GM12878 (cell line): ENCODE data around the gene SLC6A8. TPM values are rescaled to one million over a fixed set of nuclear protein-coding genes. Genes with fewer than 3 reads are reported as not detected.
"Not testable (repeated sequence)": the region's sequence is repeated elsewhere in the genome, so short reads cannot be mapped to it uniquely, and the experiment has no call there.

ENCODE experiments used
- ATAC-seq: fragments of 200-7000 bp; cut with Tn5 transposase; 3 replicates; pipeline ENCODE4 v1.9.1; 2020; ENCODE audit warnings: mild to moderate bottlenecking, moderate library complexity
- BruUV-seq: library from RNA; stranded (reverse); fragments of 400-500 nt; replicated peaks from 2 replicates; lab custom pipeline; 2021; lab: Mats Ljungman, UMichigan
- CTCF ChIA-PET: fragments of 300-600 bp; sonication (Branson Sonifier 250); formaldehyde crosslinking; extraction: SDS; loops from one replicate; lab custom pipeline; 2021; ENCODE audit warnings: inconsistent platforms; lab: Yijun Ruan, JAX
- POLR2A ChIA-PET: fragments of 350-600 bp; formaldehyde crosslinking; extraction: SDS; loops from one replicate; lab custom pipeline; 2021; ENCODE audit warnings: inconsistent platforms; lab: Charles Lee
- RAD21 ChIA-PET: fragments of 300-600 bp; sonication (Branson Sonifier 250); formaldehyde crosslinking; loops from one replicate; lab custom pipeline; 2023; ENCODE audit warnings: antibody characterized with exemption; ENCODE audit not compliant: unreplicated experiment; lab: Charles Lee
- SMC1A ChIA-PET: fragments of 300-600 bp; sonication (Branson Sonifier 250); formaldehyde crosslinking; loops from one replicate; lab custom pipeline; 2023; ENCODE audit not compliant: unreplicated experiment, uncharacterized antibody; lab: Charles Lee
- DNase-seq: peaks from one replicate; pipeline ENCODE4 v3.0.0-alpha.2; 2011; ENCODE audit warnings: low read depth, low spot score
- FAIRE-seq: peaks from 3 replicates; lab custom pipeline; 2011; peaks lifted over from hg19 to GRCh38; lab: Jason Lieb, UNC
- H2AFZ ChIP-seq: 2 replicates; pipeline ENCODE4 v1.6.0; 2011; ENCODE audit warnings: low read depth, low read length, control low read depth; ENCODE audit not compliant: control insufficient read depth
- H3K27ac ChIP-seq: 2 replicates; pipeline ENCODE4 v1.5.1; 2011; ENCODE audit warnings: control low read depth; ENCODE audit not compliant: control insufficient read depth, insufficient read depth
- H3K27me3 ChIP-seq, 2 experiments: replicated peaks in 1 of 2; 2 replicates each; pipeline versions ENCODE4 v1.6.0 to v1.6.1; 2011; ENCODE audit warnings: low read length in 1 of 2; ENCODE audit not compliant: control insufficient read depth in 2 of 2, insufficient read depth in 2 of 2
- H3K36me3 ChIP-seq, 2 experiments: 2 replicates each; pipeline ENCODE4 v1.5.1; 2011; ENCODE audit warnings: low read length in 1 of 2; ENCODE audit not compliant: control insufficient read depth in 2 of 2, insufficient read depth in 2 of 2
- H3K4me1 ChIP-seq: 2 replicates; pipeline ENCODE4 v1.6.1; 2011; ENCODE audit warnings: mild to moderate bottlenecking, low read length, moderate library complexity, mixed read lengths; ENCODE audit not compliant: control insufficient read depth, insufficient read depth
- H3K4me2 ChIP-seq: 2 replicates; pipeline ENCODE4 v1.6.0; 2011; ENCODE audit warnings: control low read depth; ENCODE audit not compliant: control insufficient read depth, insufficient read depth
- H3K4me3 ChIP-seq: fragments of 200-600 bp; sonication (generic); 2 replicates; pipeline ENCODE4 v1.5.1; 2016
- H3K79me2 ChIP-seq: 2 replicates; pipeline ENCODE4 v1.6.0; 2011; ENCODE audit warnings: low read length; ENCODE audit not compliant: control insufficient read depth, insufficient read depth
- H3K9ac ChIP-seq: 2 replicates; pipeline ENCODE4 v1.8.0; 2011; ENCODE audit warnings: low read length, control low read depth, mixed read lengths; ENCODE audit not compliant: control insufficient read depth, insufficient read depth
- H3K9me3 ChIP-seq: replicated peaks from 3 replicates; pipeline ENCODE4 v1.5.1; 2011; ENCODE audit warnings: mild to moderate bottlenecking, low read length; ENCODE audit not compliant: control insufficient read depth, insufficient read depth
- H4K20me1 ChIP-seq: 2 replicates; pipeline ENCODE4 v1.6.0; 2011; ENCODE audit not compliant: control insufficient read depth, insufficient read depth
- BHLHE40 ChIP-seq, 2 experiments: fragments of 450-650 bp in 1 of 2; IDR thresholded peaks; 2 replicates each; pipeline ENCODE4 v1.6.1; 2011 to 2017; ENCODE audit warnings: low read depth in 2 of 2, borderline replicate concordance in 1 of 2, improper control_type of control experiment in 1 of 2, low read length in 1 of 2, mild to moderate bottlenecking in 1 of 2
- CTCF ChIP-seq, 3 experiments: IDR thresholded peaks in 2 of 3; conservative IDR thresholded peaks in 1 of 3; 2 replicates each; pipeline ENCODE4 v1.5.1; 2011; ENCODE audit warnings: low read depth in 3 of 3, low read length in 3 of 3, mild to moderate bottlenecking in 3 of 3, control low read depth in 2 of 3, moderate library complexity in 2 of 3, inconsistent platforms in 1 of 3, mixed read lengths in 1 of 3; ENCODE audit not compliant: control insufficient read depth in 2 of 3, insufficient read depth in 1 of 3; ENCODE audit errors: extremely low read depth in 1 of 3
- PAX8 ChIP-seq: fragments of 450-650 bp; IDR thresholded peaks from 2 replicates; pipeline ENCODE4 v1.6.1; 2017; ENCODE audit warnings: mild to moderate bottlenecking, moderate library complexity
- WGBS: methylation state at CpG from one replicate; pipeline ENCODE4 v1.1.6; 2016; ENCODE audit warnings: low lambda C conversion rate; ENCODE audit not compliant: insufficient replicate concordance, insufficient coverage; ENCODE audit errors: missing lambda C conversion rate; 5-methylcytosine and 5-hydroxymethylcytosine counted together
- in situ Hi-C: fragments of 300-500 bp; cut with MboI; formaldehyde crosslinking; loops from 9 replicates; pipeline ENCODE4 v1.14.3; 2018; ENCODE audit warnings: mixed read lengths
- intact Hi-C: fragments of 100-400 bp; cut with micrococcal nuclease; formaldehyde crosslinking; loops from one replicate; pipeline ENCODE4 v1.14.2; 2022; ENCODE audit not compliant: unreplicated experiment
- polyA plus RNA-seq, 11 experiments: library from polyadenylated mRNA; depleted of rRNA in 4 of 11; unstranded in 6 of 11; stranded (reverse) in 5 of 11; fragments of >200 nt; fragmentation: Nextera tagmentation in 4 of 11; fragmentation: Illumina TruSeq in 1 of 11; extraction: Ambion mirVana in 4 of 11; extraction: Trizol in 1 of 11; gene quantifications; 1 replicate in 1 of 11; 2 replicates in 10 of 11; pipeline versions ENCODE4 v1.2.1 to v1.2.3, GENCODE V29; 2011 to 2016; ENCODE audit warnings: inconsistent platforms in 2 of 11, missing spikeins in 2 of 11, low read depth in 1 of 11
- small RNA-seq: library from RNA; depleted of rRNA; stranded (forward); fragments of <200 nt; gene quantifications from one replicate; pipeline ENCODE3, GENCODE V24; 2014
- total RNA-seq, 4 experiments: library from RNA; depleted of rRNA in 3 of 4; stranded (reverse); fragments of >200 nt in 3 of 4; fragmentation: Illumina TruSeq in 1 of 4; extraction: Trizol in 1 of 4; gene quantifications; 2 replicates each; pipeline versions ENCODE4 v1.2.1 to v1.2.3, GENCODE V29; 2013 to 2021

Gene SLC6A8
- total and polyA plus RNA-seq, 10 of the 15 experiments (the other 5 are each of a cell fraction or from before 2014, with no cell fraction given) = 0.01 to 0.72 (median 0.17) TPM; not detected in 6

- Histone ChIP-seq H3K9me3 (no peaks in the 10 kb centered on the region; the same call in 2 of the 3 replicates), H3K4me1 (no peaks in the 10 kb centered on the region), H2AFZ (no peak overlapping the region), H3K9ac (no peak overlapping the region), H3K27me3 (no peaks in the 10 kb centered on the region; a peak in 1 of 4 replicates), H3K79me2 (no peaks in the 10 kb centered on the region), H4K20me1 (no peaks in the 10 kb centered on the region), H3K4me2 (no peak overlapping the region), H3K36me3 (no peaks in the 10 kb centered on the region), H3K27ac (no peak overlapping the region), H3K4me3 (no peak overlapping the region)
- 42% methylated on average over 38 of the region's 38 CpGs for WGBS
- RAD21 ChIA-PET = no interaction called here
- POLR2A ChIA-PET = no interaction called here
- no peak for TF ChIP-seq PAX8
- TF ChIP-seq CTCF (IDR thresholded peaks at IDR 0.05 in 2 of 3, conservative IDR thresholded peaks at IDR 0.05 in 1 of 3; ENCODE audit: control insufficient read depth in 2 of 3, extremely low read depth in 1 of 3, insufficient read depth in 1 of 3, low read depth in 3 of 3, low read length in 3 of 3) = peak in 2 of 3 experiments; percentile 14 to 38; a peak in 1 of 6 replicates
- in situ Hi-C loops (no loop called here), intact Hi-C loops (no loop called here)
- ATAC-seq = no peak
- FAIRE-seq = no peak
- CTCF ChIA-PET = no interaction called here
- BruUV-seq = no TSS peak
- no peak for DNase-seq
- SMC1A ChIA-PET = no interaction called here
Observed at GRCh38 chrX:153744210-153745066, 56.7 kb downstream of the SLC6A8 start.

DNA sequence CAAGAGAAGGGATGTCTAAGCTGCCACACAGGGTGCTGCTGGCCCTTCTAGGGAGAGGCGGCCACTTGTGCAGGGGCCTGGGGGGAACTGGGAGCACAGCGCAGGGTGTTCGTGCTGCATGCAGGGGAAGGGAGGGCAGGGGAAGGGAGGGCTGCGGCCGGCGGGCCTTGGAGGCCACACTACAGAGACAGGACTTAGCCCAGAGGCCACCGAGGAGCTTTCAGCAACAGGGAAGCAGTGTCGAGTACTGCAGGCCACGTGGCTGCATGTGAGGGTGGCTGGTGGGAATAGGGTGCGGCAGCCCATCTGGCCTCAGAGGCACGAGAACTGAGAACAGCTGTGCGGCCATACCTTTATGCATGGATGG, 57.3 kb downstream of the SLC6A8 start:
- CTCF ChIA-PET, H3K79me2 ChIP-seq, in situ Hi-C loops, POLR2A ChIA-PET, H3K4me1 ChIP-seq, H3K36me3 ChIP-seq, H3K27me3 ChIP-seq, H3K4me3 ChIP-seq, BruUV-seq, H2AFZ ChIP-seq, H3K4me2 ChIP-seq, RAD21 ChIA-PET, H3K9me3 ChIP-seq, ATAC-seq, SMC1A ChIA-PET, H4K20me1 ChIP-seq, FAIRE-seq, DNase-seq, H3K9ac ChIP-seq, intact Hi-C loops, H3K27ac ChIP-seq: not testable (repeated sequence)
- peak in 1 of 2 experiments; percentile 46; a peak in 1 of 4 replicates for TF ChIP-seq BHLHE40 (IDR thresholded peaks at IDR 0.05; ENCODE audit: borderline replicate concordance in 1 of 2, low read depth in 2 of 2, low read length in 1 of 2)
- WGBS = 44% methylated on average over 9 of the region's 12 CpGs

Small RNA genes within 50 kb of the gene (small RNA-seq; reads per million reads assigned to genes)
- not detected for gene RN7SL687P

Other genes with a start within 250 kb of the SLC6A8 start
Only the 7 nearest of the 18 such genes appear.
- 32.4 and 36.2 TPM in 2 replicates for gene CCNQ, start 88.8 kb upstream of the SLC6A8 start, total RNA-seq (2014; rRNA removed)
- gene CCNQ, start 88.8 kb upstream of the SLC6A8 start, total RNA-seq (2014; rRNA removed; fragmentation: Illumina TruSeq; extraction: Trizol) = 12.7 and 14.4 TPM in 2 replicates
- 20.5 and 24.8 TPM in 2 replicates for gene CCNQ, start 88.8 kb upstream of the SLC6A8 start, total RNA-seq (2021)
- 8.4 and 11.9 TPM in 2 replicates for gene CCNQ, start 88.8 kb upstream of the SLC6A8 start, polyA plus RNA-seq (2011; rRNA removed)
- gene CCNQ, start 88.8 kb upstream of the SLC6A8 start, polyA plus RNA-seq (2014; fragmentation: Illumina TruSeq; extraction: Trizol) = 13.4 and 15.9 TPM in 2 replicates
- gene CCNQ, start 88.8 kb upstream of the SLC6A8 start, polyA plus RNA-seq (2014; fragmentation: Nextera tagmentation; extraction: Ambion mirVana) = 1 to 10 TPM in 1 of 2 experiments, under 1 TPM in 1; 0.45 to 2.8 TPM
- 35.7 and 39.8 TPM in 2 replicates for gene CCNQ, start 88.8 kb upstream of the SLC6A8 start, polyA plus RNA-seq (2014; rRNA removed)
- 10 to 100 TPM; 27.4 to 29.0 TPM for gene CCNQ, start 88.8 kb upstream of the SLC6A8 start, polyA plus RNA-seq (2016; fragmentation: Nextera tagmentation; extraction: Ambion mirVana)
- gene DUSP9, start 40.7 kb upstream of the SLC6A8 start, total RNA-seq (2014; rRNA removed) = not detected in 2 replicates
- gene DUSP9, start 40.7 kb upstream of the SLC6A8 start, total RNA-seq (2014; rRNA removed; fragmentation: Illumina TruSeq; extraction: Trizol) = not detected in 2 replicates
- gene DUSP9, start 40.7 kb upstream of the SLC6A8 start, total RNA-seq (2021) = 0.08 and 0.10 TPM in 2 replicates
- gene DUSP9, start 40.7 kb upstream of the SLC6A8 start, polyA plus RNA-seq (2011; rRNA removed) = not detected in 2 replicates
- not detected in 2 replicates for gene DUSP9, start 40.7 kb upstream of the SLC6A8 start, polyA plus RNA-seq (2014; fragmentation: Illumina TruSeq; extraction: Trizol)
- not detected for gene DUSP9, start 40.7 kb upstream of the SLC6A8 start, polyA plus RNA-seq (2014; fragmentation: Nextera tagmentation; extraction: Ambion mirVana)
- not detected in 2 replicates for gene DUSP9, start 40.7 kb upstream of the SLC6A8 start, polyA plus RNA-seq (2014; rRNA removed)
- not detected for gene DUSP9, start 40.7 kb upstream of the SLC6A8 start, polyA plus RNA-seq (2016; fragmentation: Nextera tagmentation; extraction: Ambion mirVana)
- not detected in 2 replicates for gene PNCK, start 14.1 kb upstream of the SLC6A8 start, total RNA-seq (2014; rRNA removed)
- gene PNCK, start 14.1 kb upstream of the SLC6A8 start, total RNA-seq (2014; rRNA removed; fragmentation: Illumina TruSeq; extraction: Trizol) = not detected in 2 replicates
- gene PNCK, start 14.1 kb upstream of the SLC6A8 start, total RNA-seq (2021) = 0.21 TPM in 1 of 2 replicates, not detected in the other
- 0.40 and 0.67 TPM in 2 replicates for gene PNCK, start 14.1 kb upstream of the SLC6A8 start, polyA plus RNA-seq (2011; rRNA removed)
- gene PNCK, start 14.1 kb upstream of the SLC6A8 start, polyA plus RNA-seq (2014; fragmentation: Illumina TruSeq; extraction: Trizol) = 0.54 TPM in 1 of 2 replicates, not detected in the other
- gene PNCK, start 14.1 kb upstream of the SLC6A8 start, polyA plus RNA-seq (2014; fragmentation: Nextera tagmentation; extraction: Ambion mirVana) = not detected
- not detected in 2 replicates for gene PNCK, start 14.1 kb upstream of the SLC6A8 start, polyA plus RNA-seq (2014; rRNA removed)
- gene PNCK, start 14.1 kb upstream of the SLC6A8 start, polyA plus RNA-seq (2016; fragmentation: Nextera tagmentation; extraction: Ambion mirVana) = not detected
- 62.7 and 72.8 TPM in 2 replicates for gene BCAP31, start 36.5 kb downstream of the SLC6A8 start, total RNA-seq (2014; rRNA removed)
- gene BCAP31, start 36.5 kb downstream of the SLC6A8 start, total RNA-seq (2014; rRNA removed; fragmentation: Illumina TruSeq; extraction: Trizol) = 61.5 and 63.1 TPM in 2 replicates
- gene BCAP31, start 36.5 kb downstream of the SLC6A8 start, total RNA-seq (2021) = 104 and 109 TPM in 2 replicates
- 52.8 and 82.4 TPM in 2 replicates for gene BCAP31, start 36.5 kb downstream of the SLC6A8 start, polyA plus RNA-seq (2011; rRNA removed)
- 73.4 and 78.7 TPM in 2 replicates for gene BCAP31, start 36.5 kb downstream of the SLC6A8 start, polyA plus RNA-seq (2014; fragmentation: Illumina TruSeq; extraction: Trizol)
- 100 to 1,000 TPM; 201 to 246 TPM for gene BCAP31, start 36.5 kb downstream of the SLC6A8 start, polyA plus RNA-seq (2014; fragmentation: Nextera tagmentation; extraction: Ambion mirVana)
- gene BCAP31, start 36.5 kb downstream of the SLC6A8 start, polyA plus RNA-seq (2014; rRNA removed) = 71.3 and 79.4 TPM in 2 replicates
- 100 to 1,000 TPM; 163 to 166 TPM for gene BCAP31, start 36.5 kb downstream of the SLC6A8 start, polyA plus RNA-seq (2016; fragmentation: Nextera tagmentation; extraction: Ambion mirVana)
- gene ABCD1, start 36.9 kb downstream of the SLC6A8 start, total RNA-seq (2014; rRNA removed) = 3.8 and 5.1 TPM in 2 replicates
- gene ABCD1, start 36.9 kb downstream of the SLC6A8 start, total RNA-seq (2014; rRNA removed; fragmentation: Illumina TruSeq; extraction: Trizol) = 1.4 and 1.8 TPM in 2 replicates
- 6.5 and 6.8 TPM in 2 replicates for gene ABCD1, start 36.9 kb downstream of the SLC6A8 start, total RNA-seq (2021)
- gene ABCD1, start 36.9 kb downstream of the SLC6A8 start, polyA plus RNA-seq (2011; rRNA removed) = 0.55 and 1.3 TPM in 2 replicates
- 0.19 and 0.96 TPM in 2 replicates for gene ABCD1, start 36.9 kb downstream of the SLC6A8 start, polyA plus RNA-seq (2014; fragmentation: Illumina TruSeq; extraction: Trizol)
- gene ABCD1, start 36.9 kb downstream of the SLC6A8 start, polyA plus RNA-seq (2014; fragmentation: Nextera tagmentation; extraction: Ambion mirVana) = under 1 TPM; 0.13 to 0.35 TPM
- gene ABCD1, start 36.9 kb downstream of the SLC6A8 start, polyA plus RNA-seq (2014; rRNA removed) = 3.9 and 5.1 TPM in 2 replicates
- 1 to 10 TPM; 1.4 to 1.6 TPM for gene ABCD1, start 36.9 kb downstream of the SLC6A8 start, polyA plus RNA-seq (2016; fragmentation: Nextera tagmentation; extraction: Ambion mirVana)
- gene PLXNB3, start 76.3 kb downstream of the SLC6A8 start, total RNA-seq (2014; rRNA removed) = not detected in 2 replicates
- gene PLXNB3, start 76.3 kb downstream of the SLC6A8 start, total RNA-seq (2014; rRNA removed; fragmentation: Illumina TruSeq; extraction: Trizol) = not detected in 2 replicates
- 0.21 and 0.53 TPM in 2 replicates for gene PLXNB3, start 76.3 kb downstream of the SLC6A8 start, total RNA-seq (2021)
- 0.14 and 0.20 TPM in 2 replicates for gene PLXNB3, start 76.3 kb downstream of the SLC6A8 start, polyA plus RNA-seq (2011; rRNA removed)
- 0.18 TPM in 1 of 2 replicates, not detected in the other for gene PLXNB3, start 76.3 kb downstream of the SLC6A8 start, polyA plus RNA-seq (2014; fragmentation: Illumina TruSeq; extraction: Trizol)
- gene PLXNB3, start 76.3 kb downstream of the SLC6A8 start, polyA plus RNA-seq (2014; fragmentation: Nextera tagmentation; extraction: Ambion mirVana) = not detected
- gene PLXNB3, start 76.3 kb downstream of the SLC6A8 start, polyA plus RNA-seq (2014; rRNA removed) = 0.62 and 0.68 TPM in 2 replicates
- under 1 TPM; 0.06 to 0.43 TPM for gene PLXNB3, start 76.3 kb downstream of the SLC6A8 start, polyA plus RNA-seq (2016; fragmentation: Nextera tagmentation; extraction: Ambion mirVana)
- gene SRPK3, start 93.1 kb downstream of the SLC6A8 start, total RNA-seq (2014; rRNA removed) = not detected in 2 replicates
- gene SRPK3, start 93.1 kb downstream of the SLC6A8 start, total RNA-seq (2014; rRNA removed; fragmentation: Illumina TruSeq; extraction: Trizol) = not detected in 2 replicates
- gene SRPK3, start 93.1 kb downstream of the SLC6A8 start, total RNA-seq (2021) = not detected in 2 replicates
- gene SRPK3, start 93.1 kb downstream of the SLC6A8 start, polyA plus RNA-seq (2011; rRNA removed) = not detected in 2 replicates
- gene SRPK3, start 93.1 kb downstream of the SLC6A8 start, polyA plus RNA-seq (2014; fragmentation: Illumina TruSeq; extraction: Trizol) = not detected in 2 replicates
- under 1 TPM in 1 of 2 experiments, not detected in 1; 0.05 TPM for gene SRPK3, start 93.1 kb downstream of the SLC6A8 start, polyA plus RNA-seq (2014; fragmentation: Nextera tagmentation; extraction: Ambion mirVana)
- not detected in 2 replicates for gene SRPK3, start 93.1 kb downstream of the SLC6A8 start, polyA plus RNA-seq (2014; rRNA removed)
- gene SRPK3, start 93.1 kb downstream of the SLC6A8 start, polyA plus RNA-seq (2016; fragmentation: Nextera tagmentation; extraction: Ambion mirVana) = under 1 TPM in 1 of 2 experiments, not detected in 1; 0.19 TPM